ENCODE data around the gene MARCHF5. TPM values are rescaled to one million over a fixed set of nuclear protein-coding genes. Genes with fewer than 3 reads are reported as not detected.

The MARCHF5 gene, protein sequence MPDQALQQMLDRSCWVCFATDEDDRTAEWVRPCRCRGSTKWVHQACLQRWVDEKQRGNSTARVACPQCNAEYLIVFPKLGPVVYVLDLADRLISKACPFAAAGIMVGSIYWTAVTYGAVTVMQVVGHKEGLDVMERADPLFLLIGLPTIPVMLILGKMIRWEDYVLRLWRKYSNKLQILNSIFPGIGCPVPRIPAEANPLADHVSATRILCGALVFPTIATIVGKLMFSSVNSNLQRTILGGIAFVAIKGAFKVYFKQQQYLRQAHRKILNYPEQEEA
- 21.2 and 44.6 TPM in 2 replicates for total RNA-seq

DNA sequence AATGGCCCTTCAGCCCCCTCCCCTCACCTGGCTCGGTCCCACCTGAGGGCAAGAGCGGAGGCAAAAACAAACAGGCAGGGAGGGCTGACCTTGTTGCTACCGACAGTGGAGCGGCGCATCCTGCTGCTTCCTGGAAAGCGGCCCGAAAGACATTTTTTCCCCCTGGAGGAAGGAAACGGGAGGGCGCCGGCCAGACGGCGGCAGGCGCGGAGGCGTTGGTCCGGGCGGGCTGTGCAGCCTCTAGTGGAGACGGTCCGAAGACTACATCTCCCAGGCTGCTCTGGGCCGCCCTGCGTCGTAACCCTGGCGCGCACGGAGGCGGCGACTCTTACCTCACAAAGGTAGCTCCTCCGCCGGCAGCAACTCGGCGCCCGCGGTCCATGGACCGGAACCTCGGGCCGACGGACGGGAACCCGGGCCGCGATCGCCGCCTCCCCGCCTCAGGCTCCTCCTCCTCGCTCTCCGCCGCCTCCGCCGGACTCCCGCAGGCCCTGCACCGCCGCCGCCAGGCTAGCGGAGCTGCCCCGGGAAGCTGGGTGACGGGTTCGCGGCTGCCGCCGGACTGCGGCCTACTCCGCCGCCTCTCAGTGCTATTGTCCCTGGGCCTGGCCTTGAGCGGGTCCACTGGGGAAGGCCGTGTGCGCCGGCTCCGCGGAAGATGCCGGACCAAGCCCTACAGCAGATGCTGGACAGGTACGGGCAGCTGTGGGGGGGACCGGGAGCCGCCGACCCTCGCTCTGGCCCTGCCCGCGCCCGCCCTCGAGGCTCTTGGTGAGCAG lies at the start of gene MARCHF5, which contains the start of gene CPEB3:
Gene MARCHF5 (plus strand): TSS at position 331 of the 779 bp plus-strand sequence. CDS start 328 bp downstream, at position 659.
Gene CPEB3 (minus strand): TSS at position 242 of the 779 bp plus-strand sequence. CDS start 50,728 bp downstream, outside the sequence.

Other genes with a start within 250 kb of the MARCHF5 start
- 3.1 and 4.0 TPM in 2 replicates for gene CPEB3, start 89 bp upstream of the MARCHF5 start, total RNA-seq